DND-41 (cell line): ENCODE measurements around the gene CTPS2.

Experiments
- EZH2 ChIP-seq: IDR thresholded peaks from 3 replicates; pipeline ENCODE4 v1.6.1; 2012; ENCODE audit warnings: borderline replicate concordance, low read depth, mild to moderate bottlenecking, moderate library complexity, low read length, inconsistent platforms; ENCODE audit not compliant: severe bottlenecking
- TF ChIP-seq, protein P1 (sequence below): IDR thresholded peaks from 2 replicates; pipeline ENCODE4 v1.5.1; 2012; ENCODE audit warnings: borderline replicate concordance, low read length, moderate library complexity, mild to moderate bottlenecking; ENCODE audit not compliant: poor library complexity, severe bottlenecking; ENCODE audit errors: extremely low read depth

DNA sequence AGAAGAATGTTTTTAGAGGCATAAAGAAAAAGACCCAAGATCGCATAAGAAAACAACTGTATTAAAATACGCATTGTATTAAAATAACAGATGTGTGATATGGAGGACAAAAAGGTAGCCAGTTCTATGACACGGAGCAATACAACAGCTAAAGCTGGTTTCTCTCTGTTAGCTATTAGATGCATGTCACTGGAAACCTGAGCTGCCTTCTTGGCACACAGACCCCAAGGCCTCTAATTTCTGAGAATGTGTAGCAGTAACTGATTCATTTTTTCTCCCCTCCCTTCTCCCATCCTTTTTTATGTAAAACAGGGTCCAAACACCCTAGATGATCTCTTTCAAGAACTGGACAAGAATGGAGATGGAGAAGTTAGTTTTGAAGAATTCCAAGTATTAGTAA is 58.4 kb downstream of the CTPS2 start:
- TF ChIP-seq, protein P1, sequence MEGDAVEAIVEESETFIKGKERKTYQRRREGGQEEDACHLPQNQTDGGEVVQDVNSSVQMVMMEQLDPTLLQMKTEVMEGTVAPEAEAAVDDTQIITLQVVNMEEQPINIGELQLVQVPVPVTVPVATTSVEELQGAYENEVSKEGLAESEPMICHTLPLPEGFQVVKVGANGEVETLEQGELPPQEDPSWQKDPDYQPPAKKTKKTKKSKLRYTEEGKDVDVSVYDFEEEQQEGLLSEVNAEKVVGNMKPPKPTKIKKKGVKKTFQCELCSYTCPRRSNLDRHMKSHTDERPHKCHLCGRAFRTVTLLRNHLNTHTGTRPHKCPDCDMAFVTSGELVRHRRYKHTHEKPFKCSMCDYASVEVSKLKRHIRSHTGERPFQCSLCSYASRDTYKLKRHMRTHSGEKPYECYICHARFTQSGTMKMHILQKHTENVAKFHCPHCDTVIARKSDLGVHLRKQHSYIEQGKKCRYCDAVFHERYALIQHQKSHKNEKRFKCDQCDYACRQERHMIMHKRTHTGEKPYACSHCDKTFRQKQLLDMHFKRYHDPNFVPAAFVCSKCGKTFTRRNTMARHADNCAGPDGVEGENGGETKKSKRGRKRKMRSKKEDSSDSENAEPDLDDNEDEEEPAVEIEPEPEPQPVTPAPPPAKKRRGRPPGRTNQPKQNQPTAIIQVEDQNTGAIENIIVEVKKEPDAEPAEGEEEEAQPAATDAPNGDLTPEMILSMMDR = no peak
- no peak for TF ChIP-seq EZH2
